Body of pancreas (tissue), 4 donors: ENCODE data around the gene AFF3.

ENCODE experiments used
- CTCF ChIP-seq, 7 experiments: fragments of 450-650 bp in 4 of 7; fragments of 200-600 bp in 3 of 7; sonication (generic) in 3 of 7; IDR thresholded peaks; one replicate each; pipeline ENCODE4 v1.5.1; 2016 to 2019; ENCODE audit warnings: antibody characterized with exemption in 7 of 7
- POLR2A ChIP-seq, 3 donors: fragments of 450-650 bp; IDR thresholded peaks; one replicate each; pipeline ENCODE4 v1.6.1; 2016; ENCODE audit warnings: antibody characterized with exemption in 3 of 3, mild to moderate bottlenecking in 2 of 3

- TF ChIP-seq POLR2A (IDR thresholded peaks at IDR 0.05) (no peak), CTCF (IDR thresholded peaks at IDR 0.05) (no peak)
These were observed 206.7 kb downstream of the AFF3 start for GRCh38 chr2:99935662-99936061.
